ENCODE data around the gene IFIT1.
"Not testable (repeated sequence)": the region's sequence is repeated elsewhere in the genome, so short reads cannot be mapped to it uniquely, and the experiment has no call there.

The IFIT1 gene

DNA sequence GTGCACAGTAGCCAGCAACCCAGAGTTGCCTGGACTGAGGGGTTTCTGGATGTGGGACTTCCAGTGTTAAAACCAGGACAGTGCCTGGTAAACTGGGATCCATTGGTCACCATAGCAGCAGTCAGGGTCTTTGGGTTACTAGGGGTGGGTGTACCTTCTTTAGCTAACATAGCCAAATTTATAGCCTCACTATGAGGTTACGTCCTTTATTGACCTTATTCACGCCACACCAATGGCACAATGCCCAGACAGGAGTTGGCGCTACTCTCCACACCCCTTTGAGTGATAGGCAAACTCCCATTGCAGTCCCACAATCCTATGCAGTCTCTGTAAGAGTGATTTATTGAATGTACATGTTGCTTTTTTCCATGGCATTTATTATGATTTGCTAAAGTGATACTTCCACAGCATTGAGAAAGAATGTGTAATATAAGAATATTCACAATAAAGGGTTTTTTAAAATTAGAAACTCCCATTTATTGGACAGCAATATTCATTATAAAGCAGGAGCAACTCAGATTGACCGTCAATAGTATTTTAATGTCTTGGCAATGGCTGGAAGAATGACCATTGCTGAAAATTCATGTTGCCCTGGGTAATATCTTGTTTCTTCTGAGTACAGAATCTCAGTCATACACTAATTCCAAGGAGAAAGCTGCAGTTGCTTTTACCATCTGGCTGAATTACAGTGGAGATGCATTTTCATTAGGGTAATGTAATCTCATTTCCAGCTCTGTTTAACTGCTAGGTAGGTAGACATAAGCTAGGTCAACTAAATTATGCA, 48.0 kb downstream of the IFIT1 start:
- TF ChIP-seq, protein P1, sequence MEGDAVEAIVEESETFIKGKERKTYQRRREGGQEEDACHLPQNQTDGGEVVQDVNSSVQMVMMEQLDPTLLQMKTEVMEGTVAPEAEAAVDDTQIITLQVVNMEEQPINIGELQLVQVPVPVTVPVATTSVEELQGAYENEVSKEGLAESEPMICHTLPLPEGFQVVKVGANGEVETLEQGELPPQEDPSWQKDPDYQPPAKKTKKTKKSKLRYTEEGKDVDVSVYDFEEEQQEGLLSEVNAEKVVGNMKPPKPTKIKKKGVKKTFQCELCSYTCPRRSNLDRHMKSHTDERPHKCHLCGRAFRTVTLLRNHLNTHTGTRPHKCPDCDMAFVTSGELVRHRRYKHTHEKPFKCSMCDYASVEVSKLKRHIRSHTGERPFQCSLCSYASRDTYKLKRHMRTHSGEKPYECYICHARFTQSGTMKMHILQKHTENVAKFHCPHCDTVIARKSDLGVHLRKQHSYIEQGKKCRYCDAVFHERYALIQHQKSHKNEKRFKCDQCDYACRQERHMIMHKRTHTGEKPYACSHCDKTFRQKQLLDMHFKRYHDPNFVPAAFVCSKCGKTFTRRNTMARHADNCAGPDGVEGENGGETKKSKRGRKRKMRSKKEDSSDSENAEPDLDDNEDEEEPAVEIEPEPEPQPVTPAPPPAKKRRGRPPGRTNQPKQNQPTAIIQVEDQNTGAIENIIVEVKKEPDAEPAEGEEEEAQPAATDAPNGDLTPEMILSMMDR (IDR thresholded peaks at IDR 0.05; ENCODE audit: insufficient read depth, low read length, missing control alignments), result no peak
- no peak overlapping the region for H3K4me3 ChIP-seq (ENCODE audit: low read depth, low read length)
- CTCF ChIA-PET, result interaction anchor here (1.7 kb wide), 1 partner anchor 11 kb away, joined by 5 read pairs; no protein-coding TSS in a partner anchor
- no peak for DNase-seq (ENCODE audit: low read depth, low spot score)
- POLR2A ChIA-PET, result interaction anchor here (0.6 kb wide), 1 partner anchor 464 kb away, joined by 3 read pairs; no protein-coding TSS in a partner anchor

DNA sequence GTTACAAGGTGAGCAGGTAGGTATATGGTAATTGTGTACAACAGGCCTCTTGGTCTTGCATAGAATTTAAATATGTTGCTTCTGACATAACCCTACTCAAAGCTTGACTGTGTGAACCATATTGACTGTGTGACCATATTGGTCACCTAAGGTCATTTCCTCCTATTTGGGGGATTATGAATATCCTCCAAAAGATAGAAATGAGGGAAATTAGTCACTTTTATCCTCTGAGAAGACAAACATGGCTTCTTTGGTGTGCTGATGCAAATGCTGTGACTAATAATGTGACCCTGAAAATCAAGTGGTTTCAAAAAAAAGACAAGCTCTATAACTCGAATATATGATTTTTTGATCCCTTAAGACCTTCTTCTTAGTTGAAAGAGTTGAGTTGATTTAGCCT, 49.9 kb downstream of the IFIT1 start:
- no peak overlapping the region for H3K4me3 ChIP-seq (ENCODE audit: low read depth, low read length)
- ChIA-PET POLR2A (no interaction called here), CTCF (no interaction called here)
- no peak for DNase-seq (ENCODE audit: low read depth, low spot score)
- TF ChIP-seq, protein P1 (IDR thresholded peaks at IDR 0.05; ENCODE audit: insufficient read depth, low read length, missing control alignments), result no peak

DNA sequence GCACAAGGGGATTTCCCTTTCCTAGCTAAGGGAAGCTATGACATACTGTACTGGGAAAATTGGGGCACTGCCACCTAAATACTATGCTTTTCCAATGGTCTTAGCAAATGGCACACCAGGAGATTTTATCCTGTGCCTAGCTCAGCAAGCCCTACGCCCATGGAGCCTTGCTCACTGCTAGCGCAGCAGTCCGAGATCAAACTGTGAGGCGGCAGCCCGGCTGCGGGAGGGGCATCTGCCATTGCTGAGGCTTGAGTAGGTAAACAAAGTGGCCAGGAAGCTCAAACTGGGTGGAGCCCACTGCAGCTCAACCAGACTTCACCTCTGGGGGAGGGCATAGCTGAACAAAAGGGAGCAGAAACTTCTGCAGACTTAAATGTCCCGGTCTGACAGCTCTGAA, 52.4 kb downstream of the IFIT1 start:
- DNase-seq (ENCODE audit: low read depth, low spot score); H3K4me3 ChIP-seq (ENCODE audit: low read depth, low read length); POLR2A ChIA-PET; CTCF ChIA-PET: not testable (repeated sequence)

DNA sequence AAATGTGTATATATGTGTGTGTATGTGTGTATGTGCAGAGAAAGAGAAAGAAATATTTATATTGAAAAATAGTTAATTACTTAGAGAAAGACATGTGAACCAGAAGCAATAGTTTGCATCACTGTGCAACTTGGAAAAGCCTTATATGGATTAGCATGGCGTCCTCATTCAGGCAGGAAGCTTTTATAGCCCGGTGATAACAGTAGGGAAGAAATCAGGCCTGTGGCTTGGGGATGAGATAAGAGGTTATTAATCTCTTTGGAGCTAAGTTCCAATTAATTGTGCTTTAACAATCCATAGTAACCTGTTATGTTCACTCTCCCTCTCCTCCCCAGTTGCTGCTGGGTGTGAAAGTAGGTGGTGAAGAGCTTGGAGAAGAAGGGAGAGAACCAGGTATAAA, 58.5 kb downstream of the IFIT1 start:
- no peak overlapping the region for H3K4me3 ChIP-seq (ENCODE audit: low read depth, low read length)
- no peak for DNase-seq (ENCODE audit: low read depth, low spot score)
- ChIA-PET CTCF (interaction anchor here (0.5 to 1.5 kb wide), 4 partner anchors 10 to 983 kb away, joined by 3 to 5 read pairs (median 3); no protein-coding TSS in a partner anchor), POLR2A (no interaction called here)
- TF ChIP-seq, protein P1 (IDR thresholded peaks at IDR 0.05; ENCODE audit: insufficient read depth, low read length, missing control alignments), result no peak

DNA sequence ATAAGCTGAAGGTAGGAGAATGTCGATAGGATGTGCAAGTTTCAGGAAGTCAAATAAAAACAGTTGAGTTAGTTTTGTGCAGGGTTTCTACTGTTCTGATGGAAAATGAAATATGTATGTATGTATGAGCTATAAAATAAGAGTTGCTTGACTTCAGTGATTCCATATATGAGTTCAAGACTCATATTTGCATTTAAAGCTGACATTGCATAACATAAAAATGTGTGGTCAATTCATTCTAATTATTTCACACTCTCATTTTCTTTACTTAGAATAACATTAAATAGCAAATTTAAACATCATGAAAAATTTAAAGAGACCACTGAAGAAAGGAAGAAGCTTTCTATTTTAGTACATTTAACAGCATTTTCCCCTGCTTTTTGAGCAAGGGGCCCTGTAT, 59.8 kb downstream of the IFIT1 start:
- POLR2A ChIA-PET, result no interaction called here

DNA sequence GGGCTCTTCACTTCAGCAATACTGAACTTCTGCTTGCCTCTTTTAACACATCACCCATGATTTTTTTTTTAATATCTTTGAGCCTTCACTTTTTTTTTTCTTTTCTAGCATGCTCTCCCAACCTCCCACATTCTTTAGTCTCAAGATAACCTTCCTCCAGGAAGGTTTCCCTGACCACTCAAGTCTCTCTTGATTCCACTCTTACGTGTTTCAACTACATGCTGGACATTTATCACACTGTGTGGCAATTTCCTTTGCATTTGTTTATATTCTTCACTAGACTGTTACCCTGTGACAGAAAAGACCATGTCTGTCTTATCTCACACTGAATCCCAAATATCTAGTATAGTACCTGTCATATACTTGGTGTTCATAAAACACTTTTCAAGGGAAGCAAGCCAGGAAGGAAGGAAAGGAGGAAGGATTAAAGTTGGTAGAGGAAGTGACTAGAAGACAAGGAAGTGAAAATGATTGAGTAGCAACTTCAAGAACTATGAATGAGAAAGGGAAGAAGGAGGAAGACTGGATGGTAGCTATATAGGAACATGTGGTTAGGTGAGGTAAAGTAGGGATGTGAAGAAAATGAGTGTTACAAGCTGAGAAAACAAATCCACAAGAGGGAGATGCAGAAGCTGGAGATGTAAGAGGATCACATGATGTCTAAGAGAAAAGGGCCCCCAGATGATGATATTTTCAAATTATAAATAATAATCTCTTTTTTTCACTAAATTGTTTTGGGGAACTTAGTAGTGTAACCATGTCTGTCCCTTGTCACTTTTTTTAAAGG, 62.3 kb downstream of the IFIT1 start:
- no peak overlapping the region for H3K4me3 ChIP-seq (ENCODE audit: low read depth, low read length)
- no peak for DNase-seq (ENCODE audit: low read depth, low spot score)
- POLR2A ChIA-PET, result no interaction called here
- TF ChIP-seq, protein P1 (IDR thresholded peaks at IDR 0.05; ENCODE audit: insufficient read depth, low read length, missing control alignments), result no peak
- CTCF ChIA-PET, result interaction anchor here (1.0 kb wide), 1 partner anchor 11 kb away, joined by 4 read pairs; no protein-coding TSS in a partner anchor

More for the DNA sequence above, 59.8 kb downstream of the IFIT1 start:
- H3K4me3 ChIP-seq (ENCODE audit: low read depth, low read length), result no peak overlapping the region
- TF ChIP-seq, protein P1 (IDR thresholded peaks at IDR 0.05; ENCODE audit: insufficient read depth, low read length, missing control alignments), result no peak
- no peak for DNase-seq (ENCODE audit: low read depth, low spot score)
- CTCF ChIA-PET, result interaction anchor here (1.5 kb wide), 1 partner anchor 12 kb away, joined by 5 read pairs; no protein-coding TSS in a partner anchor
